HG03460 (cell line): ENCODE data around the gene TMEM150B.

ENCODE experiments used
- ATAC-seq: cut with Tn5 transposase; IDR thresholded peaks from one replicate; pipeline ENCODE4 v1.9.1; 2021; ENCODE audit not compliant: unreplicated experiment

The TMEM150B gene

GRCh38 chr19:55279770-55280643, 45.1 kb downstream of the TMEM150B start, which contains the start of gene HSPBP1:
TSS of gene HSPBP1 (minus strand) at chr19:55280110. CDS start at chr19:55279608, 502 bp downstream.
- peak; percentile 64 for ATAC-seq

GRCh38 chr19:55279340-55279739, 45.8 kb downstream of the TMEM150B start:
- ATAC-seq, result no peak

DNA sequence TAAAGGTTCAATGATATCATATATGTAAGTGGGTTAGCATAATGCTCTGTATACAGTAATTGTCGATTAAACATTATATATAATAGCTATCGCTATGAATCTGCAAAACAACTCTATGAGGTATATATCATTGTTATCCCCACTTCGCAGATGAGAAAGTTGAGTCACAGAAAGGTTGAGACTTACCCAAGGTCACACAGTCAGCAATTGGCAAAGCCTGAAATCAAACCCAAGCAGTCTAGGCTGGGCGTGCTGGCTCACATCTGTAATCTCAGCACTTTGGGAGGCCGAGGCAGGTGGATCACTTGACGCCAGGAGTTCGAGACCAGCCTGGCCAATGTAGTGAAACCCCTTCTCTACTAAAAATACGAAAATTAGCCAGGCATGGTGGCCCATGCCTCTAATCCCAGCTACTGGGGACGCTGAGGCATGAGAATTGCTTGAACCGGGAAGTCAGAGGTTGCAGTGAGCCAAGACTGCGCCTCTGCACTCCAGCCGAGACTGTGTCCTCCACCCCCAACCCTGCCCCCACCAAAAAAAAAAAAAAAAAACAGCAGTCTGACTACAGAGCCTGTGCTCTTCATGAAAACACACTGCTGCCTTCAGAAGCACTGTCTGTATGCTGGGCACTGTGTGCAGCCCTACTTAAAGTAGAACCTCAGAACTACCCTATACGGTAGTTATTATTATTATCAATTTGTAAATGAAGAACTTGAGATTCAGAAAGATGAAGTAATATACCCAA, 46.6 kb downstream of the TMEM150B start:
- no peak for ATAC-seq

DNA sequence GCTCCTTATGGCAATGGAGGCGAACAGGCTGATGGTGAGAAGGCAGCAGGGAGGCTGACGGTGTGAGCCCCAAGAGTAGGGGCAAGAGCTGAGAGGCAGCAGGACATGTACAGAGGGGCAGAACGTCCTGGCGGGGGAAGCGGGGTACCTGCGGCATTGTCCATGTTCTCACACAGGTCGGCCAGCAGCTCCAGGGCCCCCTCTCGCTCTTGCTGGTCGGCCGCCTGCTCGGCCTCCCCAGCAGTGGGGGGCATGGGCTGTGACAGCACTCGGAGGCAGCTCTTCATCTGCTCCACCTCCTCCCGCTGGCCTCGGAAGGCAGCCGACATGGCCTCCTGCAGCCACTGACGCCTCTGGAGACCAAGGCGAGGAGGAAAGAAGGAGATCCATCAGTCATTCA, 47.6 kb downstream of the TMEM150B start:
- no peak for ATAC-seq

- peak; percentile 10 for ATAC-seq
Measured at GRCh38 chr19:55276720-55277430, 48.3 kb downstream of the TMEM150B start.

DNA sequence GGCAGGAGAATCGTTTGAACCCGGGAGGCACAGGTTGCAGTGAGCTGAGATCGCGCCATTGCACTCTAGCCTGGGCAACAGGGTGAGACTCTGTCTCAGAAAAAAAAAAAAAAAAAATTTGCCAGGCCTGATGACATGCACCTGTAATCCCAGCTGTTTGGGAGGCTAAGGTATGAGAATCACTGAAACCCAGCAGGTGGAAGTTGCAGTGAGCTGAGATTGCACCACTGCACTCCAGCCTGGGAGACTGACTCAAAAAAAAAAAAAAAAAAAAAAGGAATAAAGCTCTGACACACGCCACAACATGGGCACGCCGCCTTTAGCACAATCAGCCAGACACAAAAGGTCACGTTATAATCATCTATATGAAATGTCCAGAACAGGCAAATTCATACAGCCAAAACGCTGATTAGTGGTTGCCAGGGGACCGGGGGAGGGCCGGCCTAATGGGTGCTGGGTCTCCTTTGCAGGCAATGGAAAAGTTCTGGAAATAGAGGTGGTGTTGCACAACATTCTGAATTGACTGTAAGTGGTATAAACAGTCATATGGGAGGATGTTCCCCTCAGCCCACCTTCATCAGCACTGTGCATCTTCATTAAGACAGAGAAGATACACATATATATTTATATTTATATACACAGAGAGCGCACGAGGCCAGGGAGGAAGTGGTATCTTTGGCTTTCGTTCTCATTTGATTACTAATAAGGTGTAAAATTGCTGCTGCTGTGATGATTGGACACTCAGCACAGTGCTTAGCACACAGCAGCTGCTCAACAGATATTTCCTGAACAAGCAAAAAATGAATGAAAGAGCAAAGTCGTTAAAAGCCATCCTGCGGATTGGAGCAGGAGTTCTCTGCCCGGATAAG, 49.1 kb downstream of the TMEM150B start:
- ATAC-seq, result peak; percentile 37

DNA sequence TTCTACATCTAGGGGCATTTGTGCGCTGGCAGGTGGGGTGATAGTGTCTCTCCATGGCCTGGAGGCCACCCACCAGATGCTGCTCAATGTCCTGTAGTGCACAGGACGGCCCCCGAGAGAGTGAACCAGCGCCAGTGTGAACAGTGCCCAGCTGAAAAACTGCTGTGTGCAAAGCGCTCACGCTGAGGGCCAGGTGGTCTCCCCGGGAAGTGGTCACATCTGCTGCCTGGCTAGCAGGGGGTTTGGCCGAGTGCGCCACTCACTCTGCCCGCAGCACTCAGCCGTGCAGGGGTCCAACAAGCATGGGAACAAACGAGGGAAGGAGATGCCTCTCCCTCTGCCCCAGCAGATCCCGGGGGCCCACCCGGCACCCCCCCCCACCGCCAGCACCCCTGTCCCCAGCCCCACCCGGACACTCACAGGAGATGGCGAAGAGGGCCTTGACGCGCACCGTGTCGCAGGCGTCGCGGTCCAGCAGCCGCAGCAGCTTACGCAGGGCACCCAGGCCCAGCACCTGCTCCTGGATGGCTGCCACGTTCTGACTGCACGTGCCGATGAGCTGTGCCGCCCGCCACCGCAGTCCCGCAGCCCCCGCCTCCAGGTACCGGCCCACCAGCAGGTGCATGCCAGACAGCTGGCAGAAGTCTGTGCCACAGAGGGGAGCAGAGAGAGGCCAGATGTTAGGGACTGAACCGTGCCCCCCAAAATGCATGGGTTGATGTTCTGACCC, 51.0 kb downstream of the TMEM150B start:
- ATAC-seq, result no peak

GRCh38 chr19:55272142-55272541, 53.0 kb downstream of the TMEM150B start:
- ATAC-seq, result no peak

DNA sequence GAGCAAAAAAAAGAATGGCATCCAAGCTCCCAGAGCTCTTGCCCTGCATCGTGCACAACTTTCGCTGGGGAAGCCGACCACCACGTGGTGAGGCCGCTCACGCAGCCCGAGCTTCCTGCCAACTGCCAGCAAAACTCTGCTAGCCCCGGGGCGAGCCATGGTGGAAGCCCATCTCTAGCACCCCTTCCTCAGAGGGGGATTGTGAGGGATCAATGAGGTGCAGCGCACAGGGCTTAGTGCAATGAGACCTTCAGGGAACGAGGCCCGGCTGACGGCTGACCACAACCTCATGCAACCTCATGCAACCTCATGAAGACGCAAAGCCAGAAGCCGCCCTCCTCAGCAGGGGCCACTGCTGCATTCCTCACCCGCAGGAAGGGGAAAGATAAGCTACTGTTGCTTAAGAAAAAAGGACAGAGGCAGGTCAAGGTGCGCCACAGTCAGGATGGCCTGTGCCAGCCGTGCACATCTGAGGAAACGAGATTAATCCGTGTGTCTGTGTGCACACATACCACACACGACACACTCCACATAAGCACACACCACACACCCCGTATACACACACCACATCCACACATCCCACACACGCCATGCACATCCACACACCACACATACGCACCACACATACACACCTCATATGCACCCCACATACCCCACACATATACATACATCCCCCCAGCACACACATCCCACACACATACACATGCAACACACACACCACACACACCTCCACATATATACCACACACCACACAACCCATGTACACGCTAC, 54.8 kb downstream of the TMEM150B start:
- no peak for ATAC-seq

DNA sequence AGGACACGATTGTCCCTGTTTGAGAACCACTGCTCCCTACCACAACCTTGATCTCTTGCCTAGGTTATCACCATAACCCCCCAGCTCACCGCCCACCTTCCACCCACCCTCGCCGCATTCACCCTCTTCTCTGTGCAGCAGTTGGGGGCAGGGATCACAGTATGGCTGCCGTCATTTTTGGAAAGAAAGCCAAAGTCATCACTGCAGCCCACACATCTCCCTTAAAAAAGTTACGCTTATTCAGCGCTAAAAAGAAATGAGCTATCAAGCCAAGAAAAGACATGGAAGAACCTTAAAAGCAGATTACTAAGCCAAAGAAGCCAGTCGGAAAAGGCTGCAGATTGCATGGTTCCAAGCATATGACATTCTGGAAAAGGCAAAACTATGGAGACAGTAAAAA, 55.8 kb downstream of the TMEM150B start:
- ATAC-seq, result no peak

DNA sequence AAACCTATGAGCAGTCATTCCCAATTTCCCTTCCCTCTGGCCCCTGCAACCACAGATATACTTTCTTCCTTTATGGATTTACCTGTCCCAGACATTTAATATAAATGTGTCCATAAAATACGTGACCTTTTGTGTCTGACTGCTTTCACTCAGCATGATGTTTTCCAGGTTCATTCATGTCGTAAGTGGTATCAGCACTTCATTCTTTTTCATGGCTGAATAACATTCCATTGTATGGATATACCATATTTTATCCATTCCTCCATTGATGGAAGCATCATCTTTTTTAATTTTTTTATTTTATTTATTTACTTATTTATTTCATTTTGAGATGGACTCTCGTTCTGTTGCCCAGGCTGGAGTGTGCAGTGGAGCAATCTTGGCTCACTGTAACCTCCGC, 58.3 kb downstream of the TMEM150B start:
- ATAC-seq, result no peak

GRCh38 chr19:55266404-55266803, 58.7 kb downstream of the TMEM150B start:
- ATAC-seq, result no peak

GRCh38 chr19:55265723-55266386, 59.3 kb downstream of the TMEM150B start:
- ATAC-seq, result no peak

GRCh38 chr19:55265173-55265572, 60.0 kb downstream of the TMEM150B start:
- no peak for ATAC-seq

- ATAC-seq, result no peak
Measured at GRCh38 chr19:55264531-55264930, 60.6 kb downstream of the TMEM150B start.
